BLaER1 (cell line): ENCODE measurements around the gene SYVN1.

Experiments used
- H3K27ac ChIP-seq: shearing (Covaris generic); formaldehyde crosslinking; 2 replicates; pipeline ENCODE4 v1.8.1; 2022
- H3K27me3 ChIP-seq: shearing (Covaris generic); formaldehyde crosslinking; 2 replicates; pipeline ENCODE4 v1.8.1; 2022
- H3K36me3 ChIP-seq: shearing (Covaris generic); formaldehyde crosslinking; 2 replicates; pipeline ENCODE4 v1.8.1; 2022
- H3K4me1 ChIP-seq: shearing (Covaris generic); formaldehyde crosslinking; 2 replicates; pipeline ENCODE4 v1.8.1; 2022
- H3K4me2 ChIP-seq: shearing (Covaris generic); formaldehyde crosslinking; 2 replicates; pipeline ENCODE4 v1.8.1; 2022
- H3K4me3 ChIP-seq: shearing (Covaris generic); formaldehyde crosslinking; 2 replicates; pipeline ENCODE4 v1.8.1; 2022
- H3K9ac ChIP-seq: shearing (Covaris generic); formaldehyde crosslinking; 2 replicates; pipeline ENCODE4 v1.8.1; 2022
- H3K9me3 ChIP-seq: shearing (Covaris generic); formaldehyde crosslinking; 2 replicates; pipeline ENCODE4 v1.8.1; 2022
- H4K20me1 ChIP-seq: shearing (Covaris generic); formaldehyde crosslinking; 2 replicates; pipeline ENCODE4 v1.8.1; 2022
- Cebpa-rat ChIP-seq: shearing (Covaris generic); IDR thresholded peaks from 2 replicates; pipeline ENCODE4 v1.8.1; 2022

Gene SYVN1

GRCh38 chr11:65078151-65078550 is 56.2 kb downstream of the SYVN1 start:
- Histone ChIP-seq H3K9me3 (no peaks in the 10 kb centered on the region), H3K27ac (peak overlapping the region; percentile 40), H3K4me2 (peak overlapping the region; percentile 49), H3K9ac (peak overlapping the region; percentile 52), H3K4me1 (peaks cover 45% of the 10 kb centered on the region), H3K36me3 (peaks cover 66% of the 10 kb centered on the region), H3K4me3 (no peak overlapping the region), H3K27me3 (no peaks in the 10 kb centered on the region), H4K20me1 (peaks cover 30% of the 10 kb centered on the region; the same call in 1 of the 2 replicates)
- TF ChIP-seq Cebpa-rat = no peak

GRCh38 chr11:65077451-65077850 is 56.9 kb downstream of the SYVN1 start:
- Histone ChIP-seq H3K4me2 (peak overlapping the region; percentile 49; the same call in 1 of the 2 replicates), H3K36me3 (peaks cover 66% of the 10 kb centered on the region), H3K27me3 (no peaks in the 10 kb centered on the region), H3K9ac (no peak overlapping the region), H3K27ac (no peak overlapping the region), H4K20me1 (peaks cover 30% of the 10 kb centered on the region; the same call in 1 of the 2 replicates), H3K9me3 (no peaks in the 10 kb centered on the region), H3K4me1 (peaks cover 38% of the 10 kb centered on the region), H3K4me3 (no peak overlapping the region)
- no peak for TF ChIP-seq Cebpa-rat
